ENCODE results near the gene NR5A1.

DNA sequence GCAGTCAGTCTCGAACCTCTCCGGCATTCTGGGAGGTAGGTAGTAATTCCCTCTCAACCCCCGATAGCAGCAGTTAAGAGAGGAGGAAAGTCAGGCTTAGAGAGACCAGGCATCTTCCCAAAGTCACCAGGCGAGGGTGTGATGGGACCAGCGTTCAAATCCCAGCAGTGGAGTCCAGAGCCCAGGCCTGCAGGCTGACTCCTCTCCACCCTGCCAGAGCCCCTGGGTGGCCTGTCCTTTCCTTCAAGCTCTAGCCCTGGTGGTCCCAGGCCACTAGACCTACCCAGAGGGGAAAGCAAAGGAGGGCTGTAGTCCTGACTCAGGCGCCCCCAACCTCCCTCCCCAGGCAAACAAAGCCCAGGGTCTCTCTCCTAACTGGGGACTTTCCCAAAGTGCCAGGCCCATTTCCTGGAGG, 4.2 kb upstream of the NR5A1 start:
- TF ChIP-seq, protein P1, sequence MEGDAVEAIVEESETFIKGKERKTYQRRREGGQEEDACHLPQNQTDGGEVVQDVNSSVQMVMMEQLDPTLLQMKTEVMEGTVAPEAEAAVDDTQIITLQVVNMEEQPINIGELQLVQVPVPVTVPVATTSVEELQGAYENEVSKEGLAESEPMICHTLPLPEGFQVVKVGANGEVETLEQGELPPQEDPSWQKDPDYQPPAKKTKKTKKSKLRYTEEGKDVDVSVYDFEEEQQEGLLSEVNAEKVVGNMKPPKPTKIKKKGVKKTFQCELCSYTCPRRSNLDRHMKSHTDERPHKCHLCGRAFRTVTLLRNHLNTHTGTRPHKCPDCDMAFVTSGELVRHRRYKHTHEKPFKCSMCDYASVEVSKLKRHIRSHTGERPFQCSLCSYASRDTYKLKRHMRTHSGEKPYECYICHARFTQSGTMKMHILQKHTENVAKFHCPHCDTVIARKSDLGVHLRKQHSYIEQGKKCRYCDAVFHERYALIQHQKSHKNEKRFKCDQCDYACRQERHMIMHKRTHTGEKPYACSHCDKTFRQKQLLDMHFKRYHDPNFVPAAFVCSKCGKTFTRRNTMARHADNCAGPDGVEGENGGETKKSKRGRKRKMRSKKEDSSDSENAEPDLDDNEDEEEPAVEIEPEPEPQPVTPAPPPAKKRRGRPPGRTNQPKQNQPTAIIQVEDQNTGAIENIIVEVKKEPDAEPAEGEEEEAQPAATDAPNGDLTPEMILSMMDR (IDR thresholded peaks at IDR 0.05), result no peak
- no peak for TF ChIP-seq POLR2A (IDR thresholded peaks at IDR 0.05)
